ENCODE results near the gene BOC. TPM values are rescaled to one million over a fixed set of nuclear protein-coding genes. Genes with fewer than 3 reads are reported as not detected.

Gene BOC
- total RNA-seq, 1 donor from 2014 or later: 93.1 TPM

- TF ChIP-seq CTCF (IDR thresholded peaks at IDR 0.05): no peak
- no peak for TF ChIP-seq POLR2AphosphoS5 (IDR thresholded peaks at IDR 0.05; ENCODE audit: insufficient read depth in 1 of 2, low read depth in 1 of 2)
- no peak for TF ChIP-seq POLR2A (IDR thresholded peaks at IDR 0.05)
- no peak for DNase-seq (ENCODE audit: extremely low spot score in 2 of 2)
- H3K4me1 ChIP-seq: peaks cover 22% of the 10 kb centered on the region
- H3K27ac ChIP-seq: no peak overlapping the region
- H3K36me3 ChIP-seq: peaks cover 6 to 65% of the 10 kb centered on the region in 2 donors
- H3K9me3 ChIP-seq: no peaks in the 10 kb centered on the region
- intact Hi-C loops (cut with DNase I): loop anchor here (5.0 kb wide), 1 partner anchor 66 kb away; the partner anchor contains the start of gene BOC
- H3K4me3 ChIP-seq: no peak overlapping the region
- no peaks in the 10 kb centered on the region for H3K27me3 ChIP-seq
Observed at GRCh38 chr3:113277941-113278598, 66.7 kb downstream of the BOC start.

- no peak overlapping the region for H3K4me3 ChIP-seq
- peaks cover 6 to 65% of the 10 kb centered on the region in 2 donors for H3K36me3 ChIP-seq
- H3K27ac ChIP-seq: no peak overlapping the region
- H3K4me1 ChIP-seq: peaks cover 22% of the 10 kb centered on the region
- H3K27me3 ChIP-seq: no peaks in the 10 kb centered on the region
- TF ChIP-seq POLR2A (IDR thresholded peaks at IDR 0.05): no peak
- TF ChIP-seq CTCF (IDR thresholded peaks at IDR 0.05): no peak
- TF ChIP-seq POLR2AphosphoS5 (IDR thresholded peaks at IDR 0.05; ENCODE audit: insufficient read depth in 1 of 2, low read depth in 1 of 2): no peak
- intact Hi-C loops (cut with DNase I): loop anchor here (5.0 kb wide), 1 partner anchor 66 kb away; the partner anchor contains the start of gene BOC
- H3K9me3 ChIP-seq: no peaks in the 10 kb centered on the region
- no peak for DNase-seq (ENCODE audit: extremely low spot score in 2 of 2)
Observed at GRCh38 chr3:113278599-113278955, 67.2 kb downstream of the BOC start.

- intact Hi-C loops (cut with DNase I): loop anchor here (5.0 to 10.0 kb wide), 2 partner anchors 67 to 145 kb away; partner anchors contain the start of gene BOC
- TF ChIP-seq CTCF (IDR thresholded peaks at IDR 0.05): no peak
- TF ChIP-seq POLR2AphosphoS5 (IDR thresholded peaks at IDR 0.05; ENCODE audit: insufficient read depth in 1 of 2, low read depth in 1 of 2): no peak
- no peak for TF ChIP-seq POLR2A (IDR thresholded peaks at IDR 0.05)
- peaks cover 17% of the 10 kb centered on the region for H3K4me1 ChIP-seq
- no peaks in the 10 kb centered on the region for H3K27me3 ChIP-seq
- peaks cover 6 to 61% of the 10 kb centered on the region in 2 donors for H3K36me3 ChIP-seq
- no peak overlapping the region for H3K27ac ChIP-seq
- no peaks in the 10 kb centered on the region for H3K9me3 ChIP-seq
- DNase-seq (ENCODE audit: extremely low spot score in 2 of 2): no peak
- no peak overlapping the region for H3K4me3 ChIP-seq
Observed at GRCh38 chr3:113279686-113280085, 68.3 kb downstream of the BOC start.

- intact Hi-C loops (cut with DNase I): loop anchor here (10.0 kb wide), 1 partner anchor 149 kb away; no protein-coding TSS in a partner anchor
- no peak overlapping the region for H3K27ac ChIP-seq
Observed at GRCh38 chr3:113283306-113283705, 71.9 kb downstream of the BOC start.

More at GRCh38 chr3:113283306-113283705, 71.9 kb downstream of the BOC start:
- Histone ChIP-seq H3K4me3 (no peak overlapping the region), H3K4me1 (peaks cover 12% of the 10 kb centered on the region), H3K27me3 (no peaks in the 10 kb centered on the region), H3K9me3 (no peaks in the 10 kb centered on the region), H3K36me3 (peaks cover 6 to 53% of the 10 kb centered on the region in 2 donors)
- TF ChIP-seq POLR2A (IDR thresholded peaks at IDR 0.05): no peak
- no peak for TF ChIP-seq POLR2AphosphoS5 (IDR thresholded peaks at IDR 0.05; ENCODE audit: insufficient read depth in 1 of 2, low read depth in 1 of 2)
- no peak for TF ChIP-seq CTCF (IDR thresholded peaks at IDR 0.05)
- DNase-seq (ENCODE audit: extremely low spot score in 2 of 2): no peak
